H1 (cell line): ENCODE data around the gene CFP. TPM values are rescaled to one million over a fixed set of nuclear protein-coding genes. Genes with fewer than 3 reads are reported as not detected.

Experiments used
- CTCF ChIA-PET: fragments of 300-600 bp; sonication (Branson Sonifier 250); formaldehyde crosslinking; loops from one replicate; lab custom pipeline; 2021; ENCODE audit not compliant: partially characterized antibody; lab: Charles Lee
- POLR2A ChIA-PET: fragments of 300-600 bp; sonication (Branson Sonifier 250); formaldehyde crosslinking; loops from one replicate; lab custom pipeline; 2021; ENCODE audit warnings: inconsistent platforms; ENCODE audit not compliant: partially characterized antibody; lab: Charles Lee
- DNase-seq, 2 experiments: peaks; one replicate each; pipeline versions ENCODE4 v3.0.0 to v3.0.0-alpha.2; 2010 to 2022; ENCODE audit warnings: low spot score in 2 of 2, low read depth in 1 of 2, mixed read lengths in 1 of 2
- FAIRE-seq: peaks from 2 replicates; lab custom pipeline; 2011; peaks lifted over from hg19 to GRCh38; lab: Jason Lieb, UNC
- H2AFZ ChIP-seq: 2 replicates; pipeline ENCODE4 v1.8.1; 2012; ENCODE audit warnings: low read length, inconsistent platforms
- H2AK5ac ChIP-seq: 2 replicates; pipeline ENCODE4 v1.6.1; 2013; ENCODE audit warnings: low read depth, low read length
- H2BK120ac ChIP-seq: replicated peaks from 2 replicates; pipeline ENCODE3; 2013; ENCODE audit warnings: low read depth, low read length, inconsistent platforms
- H2BK12ac ChIP-seq: 2 replicates; pipeline ENCODE4 v1.6.1; 2013; ENCODE audit warnings: low read depth, low read length
- H2BK15ac ChIP-seq: 2 replicates; pipeline ENCODE4 v1.6.1; 2013; ENCODE audit warnings: low read length
- H2BK20ac ChIP-seq: 2 replicates; pipeline ENCODE4 v1.6.1; 2013; ENCODE audit warnings: low read length
- H2BK5ac ChIP-seq: 2 replicates; pipeline ENCODE4 v1.6.1; 2013; ENCODE audit warnings: low read depth, low read length
- H3K14ac ChIP-seq: 2 replicates; pipeline ENCODE4 v1.6.1; 2013; ENCODE audit warnings: inconsistent platforms; ENCODE audit not compliant: insufficient read length
- H3K18ac ChIP-seq: 2 replicates; pipeline ENCODE4 v1.6.1; 2013; ENCODE audit warnings: low read length; ENCODE audit errors: extremely low read depth
- H3K23ac ChIP-seq: 2 replicates; pipeline ENCODE4 v1.6.1; 2013; ENCODE audit warnings: inconsistent platforms; ENCODE audit not compliant: insufficient read length
- H3K23me2 ChIP-seq: 2 replicates; pipeline ENCODE4 v1.6.1; 2013; ENCODE audit warnings: low read depth, low read length
- H3K27ac ChIP-seq: 2 replicates; pipeline ENCODE4 v1.6.1; 2011; ENCODE audit warnings: low read depth, low read length, inconsistent platforms
- H3K27me3 ChIP-seq, 4 experiments: replicated peaks in 1 of 4; 1 replicate in 1 of 4; 2 replicates in 3 of 4; pipeline versions ENCODE4 v1.6.1 to v1.8.1; 2011 to 2013; ENCODE audit warnings: low read length in 3 of 4, mild to moderate bottlenecking in 3 of 4, inconsistent platforms in 2 of 4, mixed read lengths in 2 of 4, moderate library complexity in 1 of 4; ENCODE audit not compliant: control insufficient read depth in 3 of 4, insufficient read depth in 3 of 4; ENCODE audit errors: extremely low read depth in 1 of 4
- H3K36me3 ChIP-seq, 4 experiments: 2 replicates each; pipeline versions ENCODE4 v1.6.1 to v1.8.1; 2011 to 2013; ENCODE audit warnings: mild to moderate bottlenecking in 4 of 4, low read length in 3 of 4, moderate library complexity in 2 of 4, control low read depth in 1 of 4, inconsistent platforms in 1 of 4; ENCODE audit not compliant: insufficient read depth in 4 of 4, control insufficient read depth in 2 of 4
- H3K4ac ChIP-seq: replicated peaks from 2 replicates; pipeline ENCODE3; 2013; ENCODE audit warnings: low read length, low read depth, mixed read lengths, inconsistent platforms; ENCODE audit not compliant: insufficient read length
- H3K4me1 ChIP-seq, 4 experiments: replicated peaks in 1 of 4; 1 replicate in 1 of 4; 2 replicates in 3 of 4; pipeline versions ENCODE4 v1.6.1 to v1.8.1; 2011 to 2013; ENCODE audit warnings: low read length in 3 of 4, inconsistent platforms in 2 of 4, mixed read lengths in 1 of 4; ENCODE audit not compliant: insufficient read depth in 4 of 4, control insufficient read depth in 3 of 4
- H3K4me2 ChIP-seq, 2 experiments: 2 replicates each; pipeline versions ENCODE4 v1.6.1 to v1.8.1; 2011 to 2013; ENCODE audit warnings: low read depth in 2 of 2, low read length in 2 of 2, control low read depth in 1 of 2, inconsistent platforms in 1 of 2, mild to moderate bottlenecking in 1 of 2; ENCODE audit not compliant: insufficient read depth in 1 of 2
- H3K4me3 ChIP-seq, 4 experiments: fragments of 200-600, 300-600 bp in 1 of 4; sonication (generic), shearing (Covaris generic), sonication (Bioruptor Twin) in 1 of 4; 2 replicates each; pipeline versions ENCODE4 v1.5.1 to v1.8.1; 2011 to 2016; ENCODE audit warnings: low read length in 4 of 4, low read depth in 3 of 4, control low read depth in 2 of 4, inconsistent platforms in 2 of 4, mild to moderate bottlenecking in 2 of 4, mixed read lengths in 1 of 4, moderate library complexity in 1 of 4; ENCODE audit not compliant: insufficient read depth in 2 of 4; ENCODE audit errors: extremely low read depth in 1 of 4
- H3K56ac ChIP-seq: replicated peaks from 2 replicates; pipeline ENCODE3; 2013; ENCODE audit warnings: low read depth, mild to moderate bottlenecking, mixed read lengths, low read length, inconsistent platforms; ENCODE audit not compliant: insufficient read length
- H3K79me1 ChIP-seq: 2 replicates; pipeline ENCODE4 v1.6.1; 2013; ENCODE audit warnings: low read depth, low read length, control low read depth
- H3K79me2 ChIP-seq, 2 experiments: 2 replicates each; pipeline versions ENCODE4 v1.6.1 to v1.8.1; 2012 to 2013; ENCODE audit warnings: low read length in 2 of 2, mild to moderate bottlenecking in 2 of 2, inconsistent platforms in 1 of 2; ENCODE audit not compliant: insufficient read depth in 2 of 2, control insufficient read depth in 1 of 2
- H3K9ac ChIP-seq, 4 experiments: replicated peaks in 1 of 4; 1 replicate in 1 of 4; 2 replicates in 3 of 4; pipeline versions ENCODE4 v1.6.1 to v1.8.1; 2011 to 2013; ENCODE audit warnings: low read depth in 3 of 4, low read length in 3 of 4, control low read depth in 2 of 4, mild to moderate bottlenecking in 2 of 4, moderate library complexity in 2 of 4, inconsistent platforms in 1 of 4; ENCODE audit errors: extremely low read depth in 1 of 4
- H3K9me3 ChIP-seq, 2 experiments: 2 replicates each; pipeline versions ENCODE4 v1.6.1 to v1.8.1; 2012 to 2013; ENCODE audit warnings: mild to moderate bottlenecking in 2 of 2, moderate library complexity in 2 of 2, control low read depth in 1 of 2, inconsistent platforms in 1 of 2, low read depth in 1 of 2, low read length in 1 of 2, mixed read lengths in 1 of 2; ENCODE audit not compliant: insufficient read depth in 2 of 2
- H4K20me1 ChIP-seq, 2 experiments: replicated peaks in 1 of 2; 2 replicates each; pipeline versions ENCODE3 to v1.8.1; 2011 to 2013; ENCODE audit warnings: inconsistent platforms in 2 of 2, low read length in 2 of 2, mild to moderate bottlenecking in 1 of 2; ENCODE audit not compliant: insufficient read depth in 2 of 2, control insufficient read depth in 1 of 2
- H4K5ac ChIP-seq: 2 replicates; pipeline ENCODE4 v1.6.1; 2013; ENCODE audit warnings: low read length, low read depth, mixed read lengths, inconsistent platforms; ENCODE audit not compliant: insufficient read length
- H4K8ac ChIP-seq: 2 replicates; pipeline ENCODE4 v1.8.0; 2013; ENCODE audit warnings: mild to moderate bottlenecking, moderate library complexity, low read length, inconsistent platforms; ENCODE audit not compliant: insufficient read depth; ENCODE audit errors: extremely low read depth
- H4K91ac ChIP-seq: replicated peaks from 2 replicates; pipeline ENCODE3; 2013; ENCODE audit warnings: low read length, mixed read lengths, inconsistent platforms; ENCODE audit not compliant: insufficient read length
- CEBPB ChIP-seq: IDR thresholded peaks from 2 replicates; pipeline ENCODE4 v1.6.1; 2012; ENCODE audit warnings: low read depth, low read length
- CREB1 ChIP-seq: IDR thresholded peaks from 2 replicates; pipeline ENCODE4 v1.6.1; 2012; ENCODE audit warnings: inconsistent platforms
- EP300 ChIP-seq, 2 experiments: IDR thresholded peaks; 1 replicate in 1 of 2; 2 replicates in 1 of 2; pipeline ENCODE4 v1.6.1; 2011 to 2012; ENCODE audit warnings: low read depth in 2 of 2, low read length in 2 of 2, mild to moderate bottlenecking in 2 of 2, borderline replicate concordance in 1 of 2, inconsistent platforms in 1 of 2, moderate library complexity in 1 of 2
- JUN ChIP-seq: IDR thresholded peaks from 2 replicates; pipeline ENCODE4 v1.6.1; 2011; ENCODE audit warnings: low read depth, mild to moderate bottlenecking, improper control_type of control experiment, low read length
- MAFK ChIP-seq: IDR thresholded peaks from 2 replicates; pipeline ENCODE4 v1.6.1; 2012; ENCODE audit warnings: low read depth, mild to moderate bottlenecking, improper control_type of control experiment, low read length
- MAX ChIP-seq: IDR thresholded peaks from 2 replicates; pipeline ENCODE4 v1.6.1; 2012; ENCODE audit warnings: inconsistent platforms
- NANOG ChIP-seq: IDR thresholded peaks from 2 replicates; pipeline ENCODE4 v1.6.1; 2011; ENCODE audit warnings: low read length, low read depth, mild to moderate bottlenecking, inconsistent platforms; ENCODE audit not compliant: insufficient read depth, poor library complexity, severe bottlenecking
- PHF8 ChIP-seq: fragments of 200-600 bp; sonication (generic); conservative IDR thresholded peaks from 2 replicates; pipeline ENCODE4 v1.7.1; 2012; ENCODE audit warnings: low read depth, mild to moderate bottlenecking, inconsistent platforms, low read length, moderate library complexity
- POLR2AphosphoS5 ChIP-seq: IDR thresholded peaks from 2 replicates; pipeline ENCODE4 v1.6.1; 2011; ENCODE audit warnings: low read depth, low read length
- RAD21 ChIP-seq, 2 experiments: IDR thresholded peaks in 1 of 2; conservative IDR thresholded peaks in 1 of 2; 2 replicates each; pipeline ENCODE4 v1.6.1; 2011; ENCODE audit warnings: low read depth in 2 of 2, low read length in 2 of 2, improper control_type of control experiment in 1 of 2, inconsistent platforms in 1 of 2, mild to moderate bottlenecking in 1 of 2, moderate library complexity in 1 of 2
- SIRT6 ChIP-seq: IDR thresholded peaks from one replicate; pipeline ENCODE4 v1.7.1; 2012; ENCODE audit warnings: low read length, inconsistent platforms
- SP1 ChIP-seq: IDR thresholded peaks from 2 replicates; pipeline ENCODE4 v1.6.1; 2011; ENCODE audit warnings: low read depth, low read length
- SUZ12 ChIP-seq: fragments of 200-600 bp; sonication (generic); IDR thresholded peaks from 2 replicates; pipeline ENCODE4 v1.6.1; 2012; ENCODE audit warnings: mild to moderate bottlenecking, inconsistent platforms, low read length, moderate library complexity, mixed read lengths
- TBP ChIP-seq: IDR thresholded peaks from 2 replicates; pipeline ENCODE4 v1.6.1; 2011; ENCODE audit warnings: low read depth, low read length, improper control_type of control experiment
- YY1 ChIP-seq: IDR thresholded peaks from 2 replicates; pipeline ENCODE4 v1.6.1; 2011; ENCODE audit warnings: low read depth, mild to moderate bottlenecking, low read length
- WGBS, 2 experiments: shearing (Covaris generic) in 1 of 2; methylation state at CpG; one replicate each; pipeline versions ENCODE4 v1.1.6 to v1.1.7; 2013 to 2015; ENCODE audit warnings: low lambda C conversion rate in 2 of 2, mixed read lengths in 2 of 2, inconsistent platforms in 1 of 2, low coverage in 1 of 2, missing lambda C conversion rate in 1 of 2; ENCODE audit not compliant: insufficient replicate concordance in 2 of 2, insufficient coverage in 1 of 2, insufficient read length in 1 of 2; ENCODE audit errors: extremely low coverage in 1 of 2, missing lambda C conversion rate in 1 of 2; 5-methylcytosine and 5-hydroxymethylcytosine counted together
- polyA plus RNA-seq, 7 experiments: library from polyadenylated mRNA; depleted of rRNA in 3 of 7; stranded (reverse) in 5 of 7; unstranded in 2 of 7; fragments of >200 nt in 5 of 7; fragments of 200-250 nt in 2 of 7; gene quantifications; 1 replicate in 5 of 7; 2 replicates in 1 of 7; 4 replicates in 1 of 7; pipeline versions ENCODE4 v1.2.1 to v1.2.3, GENCODE V29; 2011 to 2013; ENCODE audit warnings: missing spikeins in 2 of 7, mixed read lengths in 2 of 7
- total RNA-seq: library from RNA; stranded (reverse); fragmentation: NEBNext Ultra II Directional; extraction: Animal tissue kit (Norgen Biotek cat#: 25700); gene quantifications from 2 replicates; pipeline ENCODE4 v1.2.1, GENCODE V29; 2021

The CFP gene
- total and polyA plus RNA-seq, 2 of the 8 experiments (the other 6 are each of a cell fraction or from before 2014, with no cell fraction given): 0.76 to 2.2 TPM

- Histone ChIP-seq H4K91ac (no peak overlapping the region), H2BK20ac (no peak overlapping the region), H3K56ac (no peak overlapping the region), H3K27me3 (no peaks in the 10 kb centered on the region), H4K5ac (no peak overlapping the region), H3K4me2 (no peak overlapping the region), H4K8ac (no peak overlapping the region), H3K23ac (no peak overlapping the region), H2BK5ac (no peak overlapping the region), H3K9ac (no peak overlapping the region), H3K79me2 (no peaks in the 10 kb centered on the region), H3K23me2 (no peaks in the 10 kb centered on the region), H3K27ac (no peak overlapping the region), H3K4me3 (no peak overlapping the region), H2BK12ac (no peak overlapping the region), H2BK15ac (no peak overlapping the region), H3K18ac (no peak overlapping the region), H3K4ac (no peak overlapping the region), H2BK120ac (no peak overlapping the region), H3K36me3 (no peaks in the 10 kb centered on the region; a peak in 1 of 8 replicates), H4K20me1 (no peaks in the 10 kb centered on the region), H3K14ac (no peak overlapping the region), H2AK5ac (no peak overlapping the region), H3K79me1 (no peaks in the 10 kb centered on the region), H3K4me1 (peaks cover 0 to 8% (median 3%) of the 10 kb centered on the region in 4 experiments; a peak in 6 of 7 replicates), H3K9me3 (no peaks in the 10 kb centered on the region), H2AFZ (no peak overlapping the region)
- DNase-seq (no peak), FAIRE-seq (no peak)
- ChIA-PET POLR2A (no interaction called here), CTCF (interaction anchor here (0.6 to 1.8 kb wide), 3 partner anchors 13 to 109 kb away, joined by 3 to 6 read pairs (median 3); no protein-coding TSS in a partner anchor)
- WGBS, 2 experiments: 88% methylated on average over 4 of the region's 4 CpGs; no CpG with 5 or more reads in 1 of the 2 experiments
- TF ChIP-seq MAFK (no peak), CEBPB (no peak), PHF8 (no peak), YY1 (no peak), EP300 (IDR thresholded peaks at IDR 0.05; ENCODE audit: borderline replicate concordance in 1 of 2, low read depth in 2 of 2, low read length in 2 of 2) (no peak), NANOG (no peak), SP1 (no peak), MAX (no peak), CREB1 (no peak), SIRT6 (no peak), RAD21 (IDR thresholded peaks at IDR 0.05 in 1 of 2, conservative IDR thresholded peaks at IDR 0.05 in 1 of 2; ENCODE audit: low read depth in 2 of 2, low read length in 2 of 2) (no peak), TBP (no peak), POLR2AphosphoS5 (no peak), SUZ12 (no peak), JUN (no peak)
Measured at GRCh38 chrX:47610511-47610910, 19.2 kb downstream of the CFP start.
